HL-60 (cell line): ENCODE measurements around the gene RASSF1.

Source experiments
- POLR2AphosphoS5 ChIP-seq: IDR thresholded peaks from 2 replicates; pipeline ENCODE4 v1.6.1; 2012; ENCODE audit warnings: low read depth
- SPI1 ChIP-seq: IDR thresholded peaks from 2 replicates; pipeline ENCODE4 v1.6.1; 2012; ENCODE audit warnings: low read depth, mild to moderate bottlenecking, borderline replicate concordance
- TF ChIP-seq, protein P1 (sequence below): IDR thresholded peaks from one replicate; pipeline ENCODE4 v1.5.1; 2011; ENCODE audit warnings: low read length, control low read depth, inconsistent platforms; ENCODE audit not compliant: insufficient read depth
- TF ChIP-seq, protein P2 (sequence below): IDR thresholded peaks from 2 replicates; pipeline ENCODE4 v1.6.1; 2012; ENCODE audit warnings: low read depth; ENCODE audit not compliant: insufficient replicate concordance

DNA sequence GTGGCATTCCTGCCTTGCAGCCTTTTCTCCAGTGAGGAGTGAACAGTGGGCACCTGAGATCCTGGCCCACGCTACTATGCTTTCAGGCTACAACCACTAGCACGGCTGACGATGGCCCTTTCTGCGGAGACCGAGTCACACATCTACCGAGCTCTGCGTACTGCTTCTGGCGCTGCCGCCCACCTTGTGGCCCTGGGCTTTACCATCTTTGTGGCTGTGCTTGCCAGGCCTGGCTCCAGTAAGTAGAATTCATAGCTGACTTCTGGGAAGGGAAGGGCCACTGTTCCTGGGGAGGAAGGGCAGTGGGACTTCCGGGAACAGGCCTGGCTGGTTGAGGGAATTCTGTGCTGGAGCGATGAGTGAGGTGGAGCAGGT, 10.7 kb upstream of the RASSF1 start:
- TF ChIP-seq POLR2AphosphoS5 (no peak; the same call in 1 of the 2 replicates), SPI1 (no peak)
- TF ChIP-seq, protein P1, sequence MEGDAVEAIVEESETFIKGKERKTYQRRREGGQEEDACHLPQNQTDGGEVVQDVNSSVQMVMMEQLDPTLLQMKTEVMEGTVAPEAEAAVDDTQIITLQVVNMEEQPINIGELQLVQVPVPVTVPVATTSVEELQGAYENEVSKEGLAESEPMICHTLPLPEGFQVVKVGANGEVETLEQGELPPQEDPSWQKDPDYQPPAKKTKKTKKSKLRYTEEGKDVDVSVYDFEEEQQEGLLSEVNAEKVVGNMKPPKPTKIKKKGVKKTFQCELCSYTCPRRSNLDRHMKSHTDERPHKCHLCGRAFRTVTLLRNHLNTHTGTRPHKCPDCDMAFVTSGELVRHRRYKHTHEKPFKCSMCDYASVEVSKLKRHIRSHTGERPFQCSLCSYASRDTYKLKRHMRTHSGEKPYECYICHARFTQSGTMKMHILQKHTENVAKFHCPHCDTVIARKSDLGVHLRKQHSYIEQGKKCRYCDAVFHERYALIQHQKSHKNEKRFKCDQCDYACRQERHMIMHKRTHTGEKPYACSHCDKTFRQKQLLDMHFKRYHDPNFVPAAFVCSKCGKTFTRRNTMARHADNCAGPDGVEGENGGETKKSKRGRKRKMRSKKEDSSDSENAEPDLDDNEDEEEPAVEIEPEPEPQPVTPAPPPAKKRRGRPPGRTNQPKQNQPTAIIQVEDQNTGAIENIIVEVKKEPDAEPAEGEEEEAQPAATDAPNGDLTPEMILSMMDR = no peak
- TF ChIP-seq, protein P2, sequence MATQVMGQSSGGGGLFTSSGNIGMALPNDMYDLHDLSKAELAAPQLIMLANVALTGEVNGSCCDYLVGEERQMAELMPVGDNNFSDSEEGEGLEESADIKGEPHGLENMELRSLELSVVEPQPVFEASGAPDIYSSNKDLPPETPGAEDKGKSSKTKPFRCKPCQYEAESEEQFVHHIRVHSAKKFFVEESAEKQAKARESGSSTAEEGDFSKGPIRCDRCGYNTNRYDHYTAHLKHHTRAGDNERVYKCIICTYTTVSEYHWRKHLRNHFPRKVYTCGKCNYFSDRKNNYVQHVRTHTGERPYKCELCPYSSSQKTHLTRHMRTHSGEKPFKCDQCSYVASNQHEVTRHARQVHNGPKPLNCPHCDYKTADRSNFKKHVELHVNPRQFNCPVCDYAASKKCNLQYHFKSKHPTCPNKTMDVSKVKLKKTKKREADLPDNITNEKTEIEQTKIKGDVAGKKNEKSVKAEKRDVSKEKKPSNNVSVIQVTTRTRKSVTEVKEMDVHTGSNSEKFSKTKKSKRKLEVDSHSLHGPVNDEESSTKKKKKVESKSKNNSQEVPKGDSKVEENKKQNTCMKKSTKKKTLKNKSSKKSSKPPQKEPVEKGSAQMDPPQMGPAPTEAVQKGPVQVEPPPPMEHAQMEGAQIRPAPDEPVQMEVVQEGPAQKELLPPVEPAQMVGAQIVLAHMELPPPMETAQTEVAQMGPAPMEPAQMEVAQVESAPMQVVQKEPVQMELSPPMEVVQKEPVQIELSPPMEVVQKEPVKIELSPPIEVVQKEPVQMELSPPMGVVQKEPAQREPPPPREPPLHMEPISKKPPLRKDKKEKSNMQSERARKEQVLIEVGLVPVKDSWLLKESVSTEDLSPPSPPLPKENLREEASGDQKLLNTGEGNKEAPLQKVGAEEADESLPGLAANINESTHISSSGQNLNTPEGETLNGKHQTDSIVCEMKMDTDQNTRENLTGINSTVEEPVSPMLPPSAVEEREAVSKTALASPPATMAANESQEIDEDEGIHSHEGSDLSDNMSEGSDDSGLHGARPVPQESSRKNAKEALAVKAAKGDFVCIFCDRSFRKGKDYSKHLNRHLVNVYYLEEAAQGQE = no peak
